Measurements from ENCODE around the gene AKR1C3.

DNA sequence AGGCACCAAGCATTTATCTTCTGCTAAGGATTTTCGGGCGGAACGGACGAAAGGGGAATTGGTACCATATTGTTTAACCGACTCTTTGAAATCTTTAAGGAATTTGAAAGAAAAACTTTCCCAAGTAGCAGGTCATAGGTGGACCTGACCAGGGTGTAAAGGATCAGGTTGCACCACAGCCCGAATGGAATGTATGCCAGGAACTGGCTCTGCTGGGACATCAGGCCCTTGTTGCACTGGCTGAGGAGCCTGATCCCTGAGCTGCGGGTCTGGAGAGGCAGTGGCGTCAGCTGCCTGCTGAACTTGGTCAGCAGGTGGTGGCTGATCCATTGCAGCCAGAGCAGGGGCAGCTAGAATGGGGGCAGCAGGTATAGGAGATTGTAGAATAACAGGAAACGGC lies 49.1 kb upstream of the AKR1C3 start:
- no peak for TF ChIP-seq ZFP3 (CRISPR knock-in tag; IDR thresholded peaks at IDR 0.05)
- no peak for TF ChIP-seq ZNF70 (CRISPR knock-in tag; IDR thresholded peaks at IDR 0.05)
- TF ChIP-seq, protein P1, sequence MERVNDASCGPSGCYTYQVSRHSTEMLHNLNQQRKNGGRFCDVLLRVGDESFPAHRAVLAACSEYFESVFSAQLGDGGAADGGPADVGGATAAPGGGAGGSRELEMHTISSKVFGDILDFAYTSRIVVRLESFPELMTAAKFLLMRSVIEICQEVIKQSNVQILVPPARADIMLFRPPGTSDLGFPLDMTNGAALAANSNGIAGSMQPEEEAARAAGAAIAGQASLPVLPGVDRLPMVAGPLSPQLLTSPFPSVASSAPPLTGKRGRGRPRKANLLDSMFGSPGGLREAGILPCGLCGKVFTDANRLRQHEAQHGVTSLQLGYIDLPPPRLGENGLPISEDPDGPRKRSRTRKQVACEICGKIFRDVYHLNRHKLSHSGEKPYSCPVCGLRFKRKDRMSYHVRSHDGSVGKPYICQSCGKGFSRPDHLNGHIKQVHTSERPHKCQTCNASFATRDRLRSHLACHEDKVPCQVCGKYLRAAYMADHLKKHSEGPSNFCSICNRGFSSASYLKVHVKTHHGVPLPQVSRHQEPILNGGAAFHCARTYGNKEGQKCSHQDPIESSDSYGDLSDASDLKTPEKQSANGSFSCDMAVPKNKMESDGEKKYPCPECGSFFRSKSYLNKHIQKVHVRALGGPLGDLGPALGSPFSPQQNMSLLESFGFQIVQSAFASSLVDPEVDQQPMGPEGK (CRISPR knock-in tag; IDR thresholded peaks at IDR 0.05; ENCODE audit: borderline replicate concordance), result no peak
- TF ChIP-seq, protein P2, sequence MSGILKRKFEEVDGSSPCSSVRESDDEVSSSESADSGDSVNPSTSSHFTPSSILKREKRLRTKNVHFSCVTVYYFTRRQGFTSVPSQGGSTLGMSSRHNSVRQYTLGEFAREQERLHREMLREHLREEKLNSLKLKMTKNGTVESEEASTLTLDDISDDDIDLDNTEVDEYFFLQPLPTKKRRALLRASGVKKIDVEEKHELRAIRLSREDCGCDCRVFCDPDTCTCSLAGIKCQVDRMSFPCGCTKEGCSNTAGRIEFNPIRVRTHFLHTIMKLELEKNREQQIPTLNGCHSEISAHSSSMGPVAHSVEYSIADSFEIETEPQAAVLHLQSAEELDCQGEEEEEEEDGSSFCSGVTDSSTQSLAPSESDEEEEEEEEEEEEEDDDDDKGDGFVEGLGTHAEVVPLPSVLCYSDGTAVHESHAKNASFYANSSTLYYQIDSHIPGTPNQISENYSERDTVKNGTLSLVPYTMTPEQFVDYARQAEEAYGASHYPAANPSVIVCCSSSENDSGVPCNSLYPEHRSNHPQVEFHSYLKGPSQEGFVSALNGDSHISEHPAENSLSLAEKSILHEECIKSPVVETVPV (CRISPR knock-in tag; IDR thresholded peaks at IDR 0.05), result no peak
- TF ChIP-seq RARB (CRISPR knock-in tag; IDR thresholded peaks at IDR 0.05), result no peak
- no peak for TF ChIP-seq POU6F1 (CRISPR knock-in tag; IDR thresholded peaks at IDR 0.05; ENCODE audit: borderline replicate concordance, low read depth)
- TF ChIP-seq, protein P3, sequence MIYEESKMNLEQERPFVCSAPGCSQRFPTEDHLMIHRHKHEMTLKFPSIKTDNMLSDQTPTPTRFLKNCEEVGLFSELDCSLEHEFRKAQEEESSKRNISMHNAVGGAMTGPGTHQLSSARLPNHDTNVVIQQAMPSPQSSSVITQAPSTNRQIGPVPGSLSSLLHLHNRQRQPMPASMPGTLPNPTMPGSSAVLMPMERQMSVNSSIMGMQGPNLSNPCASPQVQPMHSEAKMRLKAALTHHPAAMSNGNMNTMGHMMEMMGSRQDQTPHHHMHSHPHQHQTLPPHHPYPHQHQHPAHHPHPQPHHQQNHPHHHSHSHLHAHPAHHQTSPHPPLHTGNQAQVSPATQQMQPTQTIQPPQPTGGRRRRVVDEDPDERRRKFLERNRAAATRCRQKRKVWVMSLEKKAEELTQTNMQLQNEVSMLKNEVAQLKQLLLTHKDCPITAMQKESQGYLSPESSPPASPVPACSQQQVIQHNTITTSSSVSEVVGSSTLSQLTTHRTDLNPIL (CRISPR knock-in tag; IDR thresholded peaks at IDR 0.05; ENCODE audit: low read depth), result no peak
- TF ChIP-seq, protein P4, sequence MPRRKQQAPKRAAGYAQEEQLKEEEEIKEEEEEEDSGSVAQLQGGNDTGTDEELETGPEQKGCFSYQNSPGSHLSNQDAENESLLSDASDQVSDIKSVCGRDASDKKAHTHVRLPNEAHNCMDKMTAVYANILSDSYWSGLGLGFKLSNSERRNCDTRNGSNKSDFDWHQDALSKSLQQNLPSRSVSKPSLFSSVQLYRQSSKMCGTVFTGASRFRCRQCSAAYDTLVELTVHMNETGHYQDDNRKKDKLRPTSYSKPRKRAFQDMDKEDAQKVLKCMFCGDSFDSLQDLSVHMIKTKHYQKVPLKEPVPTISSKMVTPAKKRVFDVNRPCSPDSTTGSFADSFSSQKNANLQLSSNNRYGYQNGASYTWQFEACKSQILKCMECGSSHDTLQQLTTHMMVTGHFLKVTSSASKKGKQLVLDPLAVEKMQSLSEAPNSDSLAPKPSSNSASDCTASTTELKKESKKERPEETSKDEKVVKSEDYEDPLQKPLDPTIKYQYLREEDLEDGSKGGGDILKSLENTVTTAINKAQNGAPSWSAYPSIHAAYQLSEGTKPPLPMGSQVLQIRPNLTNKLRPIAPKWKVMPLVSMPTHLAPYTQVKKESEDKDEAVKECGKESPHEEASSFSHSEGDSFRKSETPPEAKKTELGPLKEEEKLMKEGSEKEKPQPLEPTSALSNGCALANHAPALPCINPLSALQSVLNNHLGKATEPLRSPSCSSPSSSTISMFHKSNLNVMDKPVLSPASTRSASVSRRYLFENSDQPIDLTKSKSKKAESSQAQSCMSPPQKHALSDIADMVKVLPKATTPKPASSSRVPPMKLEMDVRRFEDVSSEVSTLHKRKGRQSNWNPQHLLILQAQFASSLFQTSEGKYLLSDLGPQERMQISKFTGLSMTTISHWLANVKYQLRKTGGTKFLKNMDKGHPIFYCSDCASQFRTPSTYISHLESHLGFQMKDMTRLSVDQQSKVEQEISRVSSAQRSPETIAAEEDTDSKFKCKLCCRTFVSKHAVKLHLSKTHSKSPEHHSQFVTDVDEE (CRISPR knock-in tag; IDR thresholded peaks at IDR 0.05), result no peak
- TF ChIP-seq ZFP30 (CRISPR knock-in tag; IDR thresholded peaks at IDR 0.05), result no peak
- no peak for TF ChIP-seq ESRRG (CRISPR knock-in tag; IDR thresholded peaks at IDR 0.05)
- no peak for TF ChIP-seq OSR1 (CRISPR knock-in tag; IDR thresholded peaks at IDR 0.05)

Measured in SK-N-SH treated with all-trans-retinoic acid at 6 μM for 48 hours (cell line).